Retina (tissue), 1 donor: ENCODE measurements around the gene GNB1L.
A peak's percentile ranks its signal among the peaks of the same experiment; 100 is the strongest.

Experiments used
- DNase-seq: peaks from one replicate; pipeline ENCODE4 v3.0.0-alpha.2; 2016

GNB1L gene

GRCh38 chr22:19758896-19759426, 95.7 kb downstream of the GNB1L start:
- no peak for DNase-seq

- peak; percentile 53 for DNase-seq
These were observed 96.4 kb downstream of the GNB1L start for GRCh38 chr22:19757985-19758895.

- DNase-seq = no peak
These were observed 97.3 kb downstream of the GNB1L start for GRCh38 chr22:19757140-19757984.

- DNase-seq = no peak
These were observed 98.2 kb downstream of the GNB1L start for GRCh38 chr22:19756288-19757128.

GRCh38 chr22:19755722-19756287, 98.9 kb downstream of the GNB1L start:
- DNase-seq = no peak

GRCh38 chr22:19755145-19755710, 99.4 kb downstream of the GNB1L start:
- DNase-seq = no peak

GRCh38 chr22:19754701-19755144, 100.0 kb downstream of the GNB1L start:
- DNase-seq = no peak

GRCh38 chr22:19753996-19754700, 100.5 kb downstream of the GNB1L start:
- DNase-seq = no peak

- DNase-seq = no peak
These were observed 101.4 kb downstream of the GNB1L start for GRCh38 chr22:19753090-19753842.

GRCh38 chr22:19751497-19752245, 103.0 kb downstream of the GNB1L start:
- no peak for DNase-seq

- no peak for DNase-seq
These were observed 103.9 kb downstream of the GNB1L start for GRCh38 chr22:19750507-19751490.

- no peak for DNase-seq
These were observed 104.8 kb downstream of the GNB1L start for GRCh38 chr22:19749876-19750275.

GRCh38 chr22:19748991-19749664, 105.5 kb downstream of the GNB1L start:
- DNase-seq = no peak

GRCh38 chr22:19748139-19748538, 106.5 kb downstream of the GNB1L start:
- no peak for DNase-seq

- no peak for DNase-seq
These were observed 107.1 kb downstream of the GNB1L start for GRCh38 chr22:19747551-19747950.

GRCh38 chr22:19746726-19747125, 107.9 kb downstream of the GNB1L start:
- no peak for DNase-seq
